OCI-LY1 (cell line): ENCODE measurements around the gene TICRR.

Experiments used
- H2AFZ ChIP-seq: fragments of 200-600 bp; sonication (generic), shearing (Covaris generic); 2 replicates; pipeline ENCODE4 v1.6.0; 2014; ENCODE audit warnings: antibody characterized with exemption, mild to moderate bottlenecking, low read length
- H3F3A ChIP-seq: fragments of 200-600 bp; sonication (generic), shearing (Covaris generic); 2 replicates; pipeline ENCODE4 v1.6.0; 2014; ENCODE audit warnings: mild to moderate bottlenecking, antibody characterized with exemption, low read length, moderate library complexity; ENCODE audit not compliant: insufficient read depth
- H3K27ac ChIP-seq: fragments of 200-600 bp; sonication (generic); 2 replicates; pipeline ENCODE4 v1.5.1; 2014; ENCODE audit warnings: low read length, mixed run types, mild to moderate bottlenecking, low read depth; ENCODE audit not compliant: poor library complexity, severe bottlenecking
- H3K27me3 ChIP-seq: fragments of 200-600 bp; sonication (generic); 2 replicates; pipeline ENCODE4 v1.6.0; 2014; ENCODE audit warnings: antibody characterized with exemption, mild to moderate bottlenecking, low read length, moderate library complexity; ENCODE audit not compliant: insufficient read depth
- H3K36me3 ChIP-seq: fragments of 200-600 bp; sonication (generic); 2 replicates; pipeline ENCODE4 v1.6.1; 2014; ENCODE audit warnings: mild to moderate bottlenecking, antibody characterized with exemption, low read length, moderate library complexity, mixed read lengths; ENCODE audit not compliant: insufficient read depth
- H3K4me1 ChIP-seq: fragments of 200-600 bp; sonication (generic); 2 replicates; pipeline ENCODE4 v1.5.1; 2014; ENCODE audit warnings: mild to moderate bottlenecking, low read length, moderate library complexity; ENCODE audit not compliant: insufficient read depth, severe bottlenecking
- H3K4me2 ChIP-seq: fragments of 200-600 bp; sonication (generic), shearing (Covaris generic); 2 replicates; pipeline ENCODE4 v1.6.1; 2014; ENCODE audit warnings: low read length
- H3K4me3 ChIP-seq: fragments of 200-600 bp; sonication (generic); 2 replicates; pipeline ENCODE4 v1.5.1; 2014; ENCODE audit warnings: low read length, low read depth, mild to moderate bottlenecking, mixed read lengths; ENCODE audit not compliant: poor library complexity, severe bottlenecking
- H3K79me2 ChIP-seq: fragments of 200-600 bp; shearing (Covaris generic); 2 replicates; pipeline ENCODE4 v1.6.1; 2016; ENCODE audit warnings: mixed run types, low read length, mixed read lengths; ENCODE audit not compliant: insufficient read depth
- H3K9ac ChIP-seq: fragments of 200-600 bp; sonication (generic), shearing (Covaris generic); 2 replicates; pipeline ENCODE4 v1.6.1; 2014; ENCODE audit warnings: mild to moderate bottlenecking, low read length, mixed read lengths
- H3K9me2 ChIP-seq: fragments of 200-600 bp; sonication (generic), shearing (Covaris generic); 2 replicates; pipeline ENCODE4 v1.6.1; 2014; ENCODE audit warnings: low read depth, mild to moderate bottlenecking, low read length, mixed read lengths
- H3K9me3 ChIP-seq: fragments of 200-600 bp; shearing (Covaris generic); 2 replicates; pipeline ENCODE4 v1.6.1; 2014; ENCODE audit warnings: low read length, mixed read lengths
- H4K20me1 ChIP-seq: fragments of 200-600 bp; sonication (generic), shearing (Covaris generic); 2 replicates; pipeline ENCODE4 v1.6.0; 2016; ENCODE audit warnings: mild to moderate bottlenecking, low read length; ENCODE audit not compliant: insufficient read depth
- EZH2 ChIP-seq: fragments of 200-600 bp; sonication (generic), shearing (Covaris generic); IDR thresholded peaks from 2 replicates; pipeline ENCODE4 v1.8.0; 2017; ENCODE audit warnings: borderline replicate concordance, mixed run types, mild to moderate bottlenecking, antibody characterized with exemption, low read length, moderate library complexity, mixed read lengths
- TF ChIP-seq, protein P1 (sequence below): fragments of 200-600 bp; sonication (generic), shearing (Covaris generic); IDR thresholded peaks from 2 replicates; pipeline ENCODE4 v1.5.1; 2017; ENCODE audit warnings: mild to moderate bottlenecking, antibody characterized with exemption, low read length, moderate library complexity, mixed read lengths

TICRR gene

DNA sequence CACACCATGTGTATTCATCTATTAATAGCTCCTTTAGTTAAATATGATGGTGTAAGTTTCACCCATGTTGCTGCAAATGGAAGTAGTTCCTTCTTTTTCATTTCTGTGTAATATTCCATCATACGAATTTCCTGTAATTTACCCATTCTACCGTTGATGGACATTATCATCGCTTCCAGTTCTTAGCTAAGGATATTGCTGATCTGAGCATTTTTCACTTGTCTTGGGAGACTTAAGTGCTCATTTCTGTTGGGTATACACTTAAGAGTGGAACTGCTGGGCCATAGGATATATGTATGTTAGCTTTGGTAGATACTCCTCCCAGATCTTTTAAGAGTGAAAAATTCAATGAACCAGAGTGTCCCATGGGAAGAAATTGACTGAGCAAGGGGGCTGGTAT lies 92.9 kb downstream of the TICRR start:
- H2AFZ ChIP-seq: no peak overlapping the region
- H3K9ac ChIP-seq: no peak overlapping the region
- no peak overlapping the region for H3K27ac ChIP-seq
- H4K20me1 ChIP-seq: no peaks in the 10 kb centered on the region
- H3K9me2 ChIP-seq: no peaks in the 10 kb centered on the region
- no peaks in the 10 kb centered on the region for H3K4me1 ChIP-seq
- no peak for TF ChIP-seq EZH2
- TF ChIP-seq, protein P1, sequence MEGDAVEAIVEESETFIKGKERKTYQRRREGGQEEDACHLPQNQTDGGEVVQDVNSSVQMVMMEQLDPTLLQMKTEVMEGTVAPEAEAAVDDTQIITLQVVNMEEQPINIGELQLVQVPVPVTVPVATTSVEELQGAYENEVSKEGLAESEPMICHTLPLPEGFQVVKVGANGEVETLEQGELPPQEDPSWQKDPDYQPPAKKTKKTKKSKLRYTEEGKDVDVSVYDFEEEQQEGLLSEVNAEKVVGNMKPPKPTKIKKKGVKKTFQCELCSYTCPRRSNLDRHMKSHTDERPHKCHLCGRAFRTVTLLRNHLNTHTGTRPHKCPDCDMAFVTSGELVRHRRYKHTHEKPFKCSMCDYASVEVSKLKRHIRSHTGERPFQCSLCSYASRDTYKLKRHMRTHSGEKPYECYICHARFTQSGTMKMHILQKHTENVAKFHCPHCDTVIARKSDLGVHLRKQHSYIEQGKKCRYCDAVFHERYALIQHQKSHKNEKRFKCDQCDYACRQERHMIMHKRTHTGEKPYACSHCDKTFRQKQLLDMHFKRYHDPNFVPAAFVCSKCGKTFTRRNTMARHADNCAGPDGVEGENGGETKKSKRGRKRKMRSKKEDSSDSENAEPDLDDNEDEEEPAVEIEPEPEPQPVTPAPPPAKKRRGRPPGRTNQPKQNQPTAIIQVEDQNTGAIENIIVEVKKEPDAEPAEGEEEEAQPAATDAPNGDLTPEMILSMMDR: no peak
- no peaks in the 10 kb centered on the region for H3K36me3 ChIP-seq
- H3K27me3 ChIP-seq: no peaks in the 10 kb centered on the region
- no peak overlapping the region for H3K4me2 ChIP-seq
- no peak overlapping the region for H3K4me3 ChIP-seq
- H3K79me2 ChIP-seq: no peaks in the 10 kb centered on the region
- no peaks in the 10 kb centered on the region for H3K9me3 ChIP-seq
- H3F3A ChIP-seq: no peaks in the 10 kb centered on the region

DNA sequence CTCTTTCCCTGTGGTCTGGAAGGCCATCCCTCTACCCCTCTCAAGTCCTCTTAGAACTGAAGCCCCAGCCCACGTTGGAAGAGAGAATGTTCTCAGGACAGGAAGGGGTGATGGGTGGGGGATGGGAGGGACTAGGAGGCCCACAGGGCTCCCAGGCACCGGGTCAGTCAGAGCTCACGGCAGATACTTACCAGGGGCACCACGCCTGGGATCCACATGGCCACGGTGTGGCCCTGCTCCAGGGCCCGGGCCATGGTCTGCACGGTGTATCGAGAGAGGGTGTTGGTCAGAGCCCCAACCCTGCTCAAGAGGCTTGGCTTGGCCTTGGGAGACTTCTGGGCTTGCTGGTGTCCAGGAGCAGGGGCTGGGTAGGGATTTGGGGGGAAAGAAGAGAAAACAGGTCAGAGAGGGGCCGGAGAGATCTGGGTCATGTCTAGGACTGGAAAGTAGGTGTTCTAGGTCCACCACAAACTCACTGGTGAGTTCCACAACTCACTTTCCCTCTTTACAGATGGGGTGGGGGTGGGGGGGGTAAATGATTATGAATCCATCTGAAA lies 94.1 kb downstream of the TICRR start:
- H2AFZ ChIP-seq: no peak overlapping the region

DNA sequence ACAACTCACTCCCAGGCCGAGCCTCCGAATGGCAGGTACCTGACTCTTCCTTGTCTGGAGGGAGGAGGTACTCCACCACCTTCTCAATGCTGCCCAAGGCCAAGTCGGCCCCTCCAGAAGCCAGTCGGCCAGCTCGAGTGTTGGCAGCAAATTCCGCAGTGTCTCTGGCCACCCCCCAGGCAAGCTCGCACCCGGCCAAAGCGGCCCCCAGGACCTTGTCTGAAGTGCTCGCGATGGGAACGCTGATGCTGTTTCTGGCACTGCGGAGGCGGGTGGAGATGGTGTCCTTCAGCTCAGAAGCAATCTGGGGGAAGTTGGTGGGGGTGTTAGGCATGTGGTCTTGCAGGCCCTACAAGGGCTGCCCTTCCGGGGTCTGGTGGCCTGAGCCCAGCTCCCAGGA lies 94.7 kb downstream of the TICRR start:
- Histone ChIP-seq H3K9me2 (no peaks in the 10 kb centered on the region), H3K4me2 (no peak overlapping the region), H3K36me3 (no peaks in the 10 kb centered on the region), H4K20me1 (no peaks in the 10 kb centered on the region), H3K9ac (no peak overlapping the region), H3K4me3 (no peak overlapping the region), H3K4me1 (no peaks in the 10 kb centered on the region), H3K79me2 (no peaks in the 10 kb centered on the region), H3F3A (no peaks in the 10 kb centered on the region), H3K27ac (no peak overlapping the region), H3K27me3 (no peaks in the 10 kb centered on the region), H2AFZ (no peak overlapping the region), H3K9me3 (no peaks in the 10 kb centered on the region)
- TF ChIP-seq EZH2: no peak
- TF ChIP-seq, protein P1: no peak

More for the DNA sequence above, 94.1 kb downstream of the TICRR start:
- no peaks in the 10 kb centered on the region for H3K27me3 ChIP-seq
- no peak overlapping the region for H3K27ac ChIP-seq
- H3K9me3 ChIP-seq: no peaks in the 10 kb centered on the region
- no peaks in the 10 kb centered on the region for H3K36me3 ChIP-seq
- no peak overlapping the region for H3K4me2 ChIP-seq
- TF ChIP-seq EZH2: no peak
- H3K9ac ChIP-seq: no peak overlapping the region
- no peaks in the 10 kb centered on the region for H3K9me2 ChIP-seq
- no peaks in the 10 kb centered on the region for H3K79me2 ChIP-seq
- H3K4me3 ChIP-seq: no peak overlapping the region
- H3F3A ChIP-seq: no peaks in the 10 kb centered on the region
- no peaks in the 10 kb centered on the region for H4K20me1 ChIP-seq
- no peaks in the 10 kb centered on the region for H3K4me1 ChIP-seq

- no peak overlapping the region for H2AFZ ChIP-seq
- H3K27me3 ChIP-seq: no peaks in the 10 kb centered on the region
- H3K79me2 ChIP-seq: no peaks in the 10 kb centered on the region
- no peak overlapping the region for H3K27ac ChIP-seq
- H3K4me3 ChIP-seq: no peak overlapping the region
- no peaks in the 10 kb centered on the region for H4K20me1 ChIP-seq
- no peak for TF ChIP-seq EZH2
- TF ChIP-seq, protein P1: no peak
- no peaks in the 10 kb centered on the region for H3K4me1 ChIP-seq
- no peak overlapping the region for H3K9ac ChIP-seq
- H3K36me3 ChIP-seq: no peaks in the 10 kb centered on the region
- H3F3A ChIP-seq: no peaks in the 10 kb centered on the region
- no peak overlapping the region for H3K4me2 ChIP-seq
- no peaks in the 10 kb centered on the region for H3K9me2 ChIP-seq
- no peaks in the 10 kb centered on the region for H3K9me3 ChIP-seq
Observed at GRCh38 chr15:89670971-89671560, 95.8 kb downstream of the TICRR start.
